WERI-Rb-1 (cell line): ENCODE results near the gene ZBTB7C.

ENCODE experiments used
- DNase-seq: peaks from one replicate; pipeline ENCODE4 v3.0.0-alpha.2; 2020
- H3K27ac ChIP-seq: fragments of 250-450 bp; sonication (Bioruptor Pico); 2 replicates; pipeline ENCODE4 v1.5.1; 2020; ENCODE audit warnings: mild to moderate bottlenecking, moderate library complexity
- H3K27me3 ChIP-seq: fragments of 250-450 bp; sonication (Bioruptor Pico); 2 replicates; pipeline ENCODE4 v1.5.1; 2021; ENCODE audit warnings: mild to moderate bottlenecking, low read depth, moderate library complexity; ENCODE audit not compliant: insufficient read depth, severe bottlenecking
- H3K36me3 ChIP-seq: fragments of 250-450 bp; sonication (Bioruptor Pico); 2 replicates; pipeline ENCODE4 v1.5.1; 2020; ENCODE audit warnings: mild to moderate bottlenecking, moderate library complexity
- H3K4me3 ChIP-seq: 2 replicates; pipeline ENCODE4 v1.5.1; 2011; ENCODE audit warnings: low read depth, mild to moderate bottlenecking, control low read depth, low read length
- H3K9me3 ChIP-seq: fragments of 250-450 bp; sonication (Bioruptor Pico); 2 replicates; pipeline ENCODE4 v1.5.1; 2021; ENCODE audit warnings: mild to moderate bottlenecking, moderate library complexity; ENCODE audit not compliant: severe bottlenecking
- CTCF ChIP-seq: IDR thresholded peaks from 2 replicates; pipeline ENCODE4 v1.5.1; 2011; ENCODE audit warnings: low read depth, mild to moderate bottlenecking, control low read depth, inconsistent platforms, low read length

Gene ZBTB7C

GRCh38 chr18:48422947-48423378 lies 13.8 kb upstream of the ZBTB7C start:
- H3K27ac ChIP-seq = no peak overlapping the region
- H3K36me3 ChIP-seq = no peaks in the 10 kb centered on the region
- no peak for TF ChIP-seq CTCF
- no peaks in the 10 kb centered on the region for H3K27me3 ChIP-seq
- H3K4me3 ChIP-seq = no peak overlapping the region
- no peaks in the 10 kb centered on the region for H3K9me3 ChIP-seq
- no peak for DNase-seq

GRCh38 chr18:48419277-48420022 lies 10.3 kb upstream of the ZBTB7C start:
- DNase-seq = peak; percentile 54
- Histone ChIP-seq H3K36me3 (no peaks in the 10 kb centered on the region), H3K27ac (no peak overlapping the region), H3K27me3 (no peaks in the 10 kb centered on the region), H3K9me3 (no peaks in the 10 kb centered on the region), H3K4me3 (no peak overlapping the region)
- TF ChIP-seq CTCF = peak; percentile 85

GRCh38 chr18:48418539-48419276 lies 9.5 kb upstream of the ZBTB7C start:
- Histone ChIP-seq H3K9me3 (no peaks in the 10 kb centered on the region), H3K4me3 (no peak overlapping the region), H3K36me3 (no peaks in the 10 kb centered on the region), H3K27me3 (no peaks in the 10 kb centered on the region), H3K27ac (no peak overlapping the region)
- TF ChIP-seq CTCF = no peak
- no peak for DNase-seq

GRCh38 chr18:48417985-48418384 lies 8.8 kb upstream of the ZBTB7C start:
- Histone ChIP-seq H3K4me3 (no peak overlapping the region), H3K27ac (no peak overlapping the region), H3K36me3 (no peaks in the 10 kb centered on the region), H3K9me3 (no peaks in the 10 kb centered on the region), H3K27me3 (no peaks in the 10 kb centered on the region)
- no peak for TF ChIP-seq CTCF
- no peak for DNase-seq

- H3K9me3 ChIP-seq = no peaks in the 10 kb centered on the region
- no peak for TF ChIP-seq CTCF
- H3K4me3 ChIP-seq = no peak overlapping the region
- DNase-seq = no peak
- no peaks in the 10 kb centered on the region for H3K36me3 ChIP-seq
- peaks cover 16% of the 10 kb centered on the region for H3K27me3 ChIP-seq
- no peak overlapping the region for H3K27ac ChIP-seq
Measured at GRCh38 chr18:48413342-48413741, 4.2 kb upstream of the ZBTB7C start.
